ENCODE measurements around the gene TSPAN5.

The TSPAN5 gene

GRCh38 chr4:98517218-98518021, 141.0 kb downstream of the TSPAN5 start:
- no peak for DNase-seq (ENCODE audit: low read depth)

GRCh38 chr4:98516441-98517217, 141.8 kb downstream of the TSPAN5 start:
- DNase-seq (ENCODE audit: low read depth): no peak

GRCh38 chr4:98516042-98516440, 142.4 kb downstream of the TSPAN5 start:
- peak; percentile 47 for DNase-seq (ENCODE audit: low read depth)

- no peak for DNase-seq (ENCODE audit: low read depth)
Observed at GRCh38 chr4:98515470-98515809, 143.0 kb downstream of the TSPAN5 start.

GRCh38 chr4:98514741-98515469, 143.5 kb downstream of the TSPAN5 start:
- no peak for DNase-seq (ENCODE audit: low read depth)

GRCh38 chr4:98512918-98513317, 145.5 kb downstream of the TSPAN5 start:
- DNase-seq (ENCODE audit: low read depth): no peak

GRCh38 chr4:98510757-98511517, 147.5 kb downstream of the TSPAN5 start:
- DNase-seq (ENCODE audit: low read depth): peak; percentile 87

GRCh38 chr4:98510340-98510739, 148.1 kb downstream of the TSPAN5 start:
- DNase-seq (ENCODE audit: low read depth): no peak

GRCh38 chr4:98509721-98510120, 148.7 kb downstream of the TSPAN5 start:
- DNase-seq (ENCODE audit: low read depth): no peak

GRCh38 chr4:98508829-98509598, 149.4 kb downstream of the TSPAN5 start:
- DNase-seq (ENCODE audit: low read depth): no peak

GRCh38 chr4:98508248-98508647, 150.2 kb downstream of the TSPAN5 start:
- no peak for DNase-seq (ENCODE audit: low read depth)

- no peak for DNase-seq (ENCODE audit: low read depth)
Observed at GRCh38 chr4:98507299-98507698, 151.1 kb downstream of the TSPAN5 start.

- DNase-seq (ENCODE audit: low read depth): no peak
Observed at GRCh38 chr4:98506462-98507132, 151.8 kb downstream of the TSPAN5 start.

GRCh38 chr4:98505992-98506391, 152.4 kb downstream of the TSPAN5 start:
- no peak for DNase-seq (ENCODE audit: low read depth)

GRCh38 chr4:98504091-98504490, 154.3 kb downstream of the TSPAN5 start:
- DNase-seq (ENCODE audit: low read depth): no peak

GRCh38 chr4:98503676-98504075, 154.7 kb downstream of the TSPAN5 start:
- DNase-seq (ENCODE audit: low read depth): no peak

GRCh38 chr4:98502624-98503023, 155.8 kb downstream of the TSPAN5 start:
- DNase-seq (ENCODE audit: low read depth): no peak

- no peak for DNase-seq (ENCODE audit: low read depth)
Observed at GRCh38 chr4:98502031-98502430, 156.4 kb downstream of the TSPAN5 start.

- no peak for DNase-seq (ENCODE audit: low read depth)
Observed at GRCh38 chr4:98501383-98501782, 157.0 kb downstream of the TSPAN5 start.

- DNase-seq (ENCODE audit: low read depth): no peak
Observed at GRCh38 chr4:98498774-98499173, 159.6 kb downstream of the TSPAN5 start.
